Measurements from ENCODE around the gene LTBP1. TPM values are rescaled to one million over a fixed set of nuclear protein-coding genes. Genes with fewer than 3 reads are reported as not detected.

The LTBP1 gene
- total RNA-seq, 2 experiments from 2014 or later: 0.19 to 0.23 TPM

- H3K36me3 Mint-ChIP-seq: no peaks in the 10 kb centered on the region
- ATAC-seq (ENCODE audit: low read depth) (no peak), DNase-seq (no peak)
- H3K27me3 Mint-ChIP-seq: peaks cover 6% of the 10 kb centered on the region
- H3K4me3 Mint-ChIP-seq: no peak overlapping the region
- POLR2A ChIA-PET: no interaction called here
- H3K9me3 Mint-ChIP-seq: no peaks in the 10 kb centered on the region
- no peak overlapping the region for H3K27ac Mint-ChIP-seq
- H3K4me1 Mint-ChIP-seq: no peaks in the 10 kb centered on the region
Measured at GRCh38 chr2:33059471-33060156, 112.9 kb downstream of the LTBP1 start.

GRCh38 chr2:33060405-33060804 lies 113.7 kb downstream of the LTBP1 start:
- H3K27ac Mint-ChIP-seq: no peak overlapping the region
- H3K27me3 Mint-ChIP-seq: peaks cover 8% of the 10 kb centered on the region
- DNase-seq (no peak), ATAC-seq (ENCODE audit: low read depth) (no peak)
- POLR2A ChIA-PET: no interaction called here
- no peak overlapping the region for H3K4me3 Mint-ChIP-seq
- no peaks in the 10 kb centered on the region for H3K4me1 Mint-ChIP-seq
- no peaks in the 10 kb centered on the region for H3K36me3 Mint-ChIP-seq
- H3K9me3 Mint-ChIP-seq: no peaks in the 10 kb centered on the region

- Mint-ChIP-seq H3K4me3 (no peak overlapping the region), H3K27me3 (peaks cover 13% of the 10 kb centered on the region), H3K4me1 (no peaks in the 10 kb centered on the region), H3K9me3 (no peaks in the 10 kb centered on the region), H3K27ac (no peak overlapping the region), H3K36me3 (no peaks in the 10 kb centered on the region)
- DNase-seq (no peak), ATAC-seq (ENCODE audit: low read depth) (no peak)
- POLR2A ChIA-PET: no interaction called here
Measured at GRCh38 chr2:33062665-33063250, 116.0 kb downstream of the LTBP1 start.

DNA sequence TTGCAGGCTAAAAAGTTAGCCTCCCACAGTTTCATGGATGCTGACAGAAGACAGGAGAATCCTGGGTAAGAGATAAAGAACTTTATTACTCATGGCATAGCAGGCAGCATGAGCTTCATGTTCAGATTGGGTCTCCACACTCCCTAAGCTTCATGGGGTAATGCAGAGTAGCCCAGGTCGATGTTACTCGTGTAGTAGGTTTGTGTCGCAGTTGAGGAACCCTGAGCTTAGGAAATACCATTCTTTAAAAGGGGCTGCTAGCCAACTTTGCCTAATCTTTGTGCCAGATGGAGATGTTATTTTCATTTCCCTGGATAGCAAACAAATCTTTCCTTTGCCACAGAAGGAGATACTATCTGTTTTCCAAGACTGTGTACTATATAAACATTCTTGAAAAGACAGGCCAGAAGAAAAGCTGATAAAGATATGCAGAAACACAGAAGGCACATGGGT lies 117.6 kb downstream of the LTBP1 start:
- Mint-ChIP-seq H3K4me3 (no peak overlapping the region), H3K36me3 (no peaks in the 10 kb centered on the region), H3K9me3 (no peaks in the 10 kb centered on the region), H3K27ac (no peak overlapping the region), H3K27me3 (peaks cover 14% of the 10 kb centered on the region), H3K4me1 (no peaks in the 10 kb centered on the region)
- ATAC-seq (ENCODE audit: low read depth): no peak
- POLR2A ChIA-PET: no interaction called here
- no peak for DNase-seq

GRCh38 chr2:33067598-33067997 lies 120.8 kb downstream of the LTBP1 start:
- H3K4me1 Mint-ChIP-seq: no peaks in the 10 kb centered on the region
- peaks cover 13% of the 10 kb centered on the region for H3K27me3 Mint-ChIP-seq
- H3K27ac Mint-ChIP-seq: no peak overlapping the region
- H3K36me3 Mint-ChIP-seq: no peaks in the 10 kb centered on the region
- DNase-seq (no peak), ATAC-seq (ENCODE audit: low read depth) (no peak)
- no peak overlapping the region for H3K4me3 Mint-ChIP-seq
- H3K9me3 Mint-ChIP-seq: no peaks in the 10 kb centered on the region
- POLR2A ChIA-PET: no interaction called here

- Mint-ChIP-seq H3K36me3 (no peaks in the 10 kb centered on the region), H3K9me3 (no peaks in the 10 kb centered on the region), H3K27ac (no peak overlapping the region), H3K4me3 (no peak overlapping the region), H3K27me3 (peaks cover 11% of the 10 kb centered on the region), H3K4me1 (no peaks in the 10 kb centered on the region)
- POLR2A ChIA-PET: no interaction called here
- ATAC-seq (ENCODE audit: low read depth) (no peak), DNase-seq (no peak)
Measured at GRCh38 chr2:33068261-33068660, 121.5 kb downstream of the LTBP1 start.

DNA sequence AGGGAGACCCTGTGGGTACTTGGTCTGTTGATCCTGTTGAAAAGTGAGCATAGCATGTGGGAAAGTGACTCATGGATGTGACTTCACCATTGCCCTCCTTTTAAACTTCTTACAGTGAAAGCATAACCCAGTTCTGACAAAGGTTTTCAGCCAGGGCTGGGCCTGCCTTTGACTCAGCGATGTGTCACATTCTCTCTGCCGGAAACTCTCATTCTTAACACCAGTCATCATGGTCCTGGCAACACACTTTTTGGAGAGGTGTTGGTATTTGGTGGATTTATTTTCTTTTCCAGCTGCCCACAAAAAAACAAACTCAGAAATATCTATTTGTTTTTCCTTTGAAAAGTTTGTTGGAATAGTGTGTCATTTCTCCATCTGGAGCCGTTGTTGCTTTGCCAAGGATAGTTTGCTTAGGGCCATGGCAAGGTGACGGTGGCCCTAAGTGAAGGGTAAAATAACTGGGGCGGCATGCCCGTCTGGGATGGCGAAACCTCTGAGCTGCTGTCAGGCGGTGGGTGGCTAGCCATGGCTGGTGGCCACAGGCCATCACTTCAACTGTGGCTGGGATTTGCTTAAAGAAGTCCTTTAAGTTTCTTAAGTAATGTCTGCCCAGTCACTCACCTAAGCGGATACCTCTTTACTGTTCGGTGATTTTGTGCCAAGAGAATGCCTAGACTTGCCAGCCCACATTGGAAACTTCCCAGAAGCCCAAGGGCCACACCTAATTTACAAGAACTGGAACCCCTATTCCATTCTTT lies 123.3 kb downstream of the LTBP1 start:
- POLR2A ChIA-PET: no interaction called here
- H3K36me3 Mint-ChIP-seq: no peaks in the 10 kb centered on the region
- DNase-seq (no peak), ATAC-seq (ENCODE audit: low read depth) (no peak)
- no peaks in the 10 kb centered on the region for H3K4me1 Mint-ChIP-seq
- no peaks in the 10 kb centered on the region for H3K9me3 Mint-ChIP-seq
- no peak overlapping the region for H3K27ac Mint-ChIP-seq
- H3K27me3 Mint-ChIP-seq: peaks cover 10% of the 10 kb centered on the region
- no peak overlapping the region for H3K4me3 Mint-ChIP-seq

DNA sequence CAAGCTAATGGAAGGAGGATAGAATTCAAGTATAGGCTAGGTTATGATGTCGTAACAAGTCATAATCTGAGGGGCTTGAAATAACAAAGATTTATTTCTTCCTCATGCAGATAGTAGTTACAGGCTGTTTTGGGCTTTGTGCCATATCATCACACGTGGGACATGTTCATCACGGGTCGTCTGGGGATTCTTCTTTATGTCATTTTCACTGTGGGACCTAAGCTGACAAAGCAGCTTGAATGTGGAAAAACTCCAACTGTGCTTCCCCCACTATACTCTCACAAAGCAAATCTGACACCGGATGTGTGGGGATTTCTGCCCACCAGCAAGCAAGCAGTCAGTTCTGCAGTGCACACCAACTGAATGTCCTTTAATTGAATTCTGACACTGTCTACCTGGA lies 124.8 kb downstream of the LTBP1 start:
- Mint-ChIP-seq H3K4me1 (no peaks in the 10 kb centered on the region), H3K36me3 (no peaks in the 10 kb centered on the region), H3K9me3 (no peaks in the 10 kb centered on the region), H3K27me3 (peaks cover 4% of the 10 kb centered on the region), H3K27ac (no peak overlapping the region), H3K4me3 (no peak overlapping the region)
- DNase-seq: no peak
- no peak for ATAC-seq (ENCODE audit: low read depth)
- POLR2A ChIA-PET: no interaction called here

DNA sequence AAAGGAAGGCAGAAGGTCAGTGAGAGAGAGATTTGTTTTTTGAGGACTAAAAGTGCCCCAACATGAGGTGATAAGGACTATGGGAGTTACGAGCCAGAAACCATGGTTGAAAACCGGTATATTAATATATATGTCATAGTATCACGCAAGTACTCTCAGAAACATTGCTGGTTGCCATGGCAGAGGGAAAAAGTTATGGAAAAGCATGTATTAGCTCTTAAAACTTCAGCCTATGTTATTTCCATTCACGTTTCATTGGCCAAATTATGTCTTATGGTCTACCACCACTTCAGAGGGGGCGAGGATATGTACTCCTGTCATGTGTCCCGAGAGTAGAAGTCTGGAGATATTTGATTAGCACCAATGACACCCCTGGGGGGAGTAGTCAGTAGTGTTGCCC lies 125.9 kb downstream of the LTBP1 start:
- Mint-ChIP-seq H3K9me3 (no peaks in the 10 kb centered on the region), H3K36me3 (no peaks in the 10 kb centered on the region)
- POLR2A ChIA-PET: no interaction called here

GRCh38 chr2:33073018-33073417 lies 126.3 kb downstream of the LTBP1 start:
- H3K9me3 Mint-ChIP-seq: no peaks in the 10 kb centered on the region
- DNase-seq: no peak
- POLR2A ChIA-PET: no interaction called here
- ATAC-seq (ENCODE audit: low read depth): no peak
- H3K4me1 Mint-ChIP-seq: peaks cover 2% of the 10 kb centered on the region
- H3K36me3 Mint-ChIP-seq: no peaks in the 10 kb centered on the region
- H3K4me3 Mint-ChIP-seq: no peak overlapping the region
- H3K27me3 Mint-ChIP-seq: peaks cover 4% of the 10 kb centered on the region
- no peak overlapping the region for H3K27ac Mint-ChIP-seq

More for the DNA sequence above, 125.9 kb downstream of the LTBP1 start:
- Mint-ChIP-seq H3K27ac (no peak overlapping the region), H3K27me3 (peaks cover 4% of the 10 kb centered on the region), H3K4me3 (no peak overlapping the region), H3K4me1 (no peaks in the 10 kb centered on the region)
- no peak for ATAC-seq (ENCODE audit: low read depth)
- DNase-seq: no peak

GRCh38 chr2:33074197-33074596 lies 127.4 kb downstream of the LTBP1 start:
- Mint-ChIP-seq H3K36me3 (no peaks in the 10 kb centered on the region), H3K4me1 (peaks cover 2% of the 10 kb centered on the region), H3K9me3 (no peaks in the 10 kb centered on the region), H3K27ac (no peak overlapping the region), H3K4me3 (no peak overlapping the region), H3K27me3 (peaks cover 4% of the 10 kb centered on the region)
- POLR2A ChIA-PET: no interaction called here
- ATAC-seq (ENCODE audit: low read depth) (no peak), DNase-seq (no peak)

- H3K27ac Mint-ChIP-seq: no peak overlapping the region
- POLR2A ChIA-PET: no interaction called here
- no peaks in the 10 kb centered on the region for H3K9me3 Mint-ChIP-seq
- peaks cover 2% of the 10 kb centered on the region for H3K4me1 Mint-ChIP-seq
- ATAC-seq (ENCODE audit: low read depth) (no peak), DNase-seq (no peak)
- no peaks in the 10 kb centered on the region for H3K27me3 Mint-ChIP-seq
- H3K36me3 Mint-ChIP-seq: no peaks in the 10 kb centered on the region
- H3K4me3 Mint-ChIP-seq: no peak overlapping the region
Measured at GRCh38 chr2:33077311-33077710, 130.6 kb downstream of the LTBP1 start.

DNA sequence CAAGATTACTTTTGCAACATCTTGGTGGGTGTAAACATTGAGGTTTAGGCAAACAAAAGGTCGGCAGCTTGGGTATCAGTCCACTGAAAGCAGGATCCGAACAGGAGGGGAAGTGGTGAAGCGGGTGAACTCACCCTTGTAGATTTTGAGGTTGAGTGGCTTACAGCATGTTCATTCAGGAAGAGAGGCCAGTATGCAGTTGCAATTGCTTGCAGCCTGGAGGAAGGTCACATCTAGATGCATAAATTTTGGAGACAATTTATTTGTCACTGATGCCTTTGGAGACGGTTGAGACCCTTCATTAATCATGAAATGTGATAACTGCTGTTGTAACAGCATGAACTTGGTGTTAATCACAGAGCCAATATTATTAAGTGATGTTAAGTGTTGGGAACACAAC lies 131.1 kb downstream of the LTBP1 start:
- DNase-seq (no peak), ATAC-seq (ENCODE audit: low read depth) (peak; percentile 52)
- Mint-ChIP-seq H3K27me3 (no peaks in the 10 kb centered on the region), H3K9me3 (no peaks in the 10 kb centered on the region), H3K27ac (no peak overlapping the region), H3K4me3 (no peak overlapping the region), H3K4me1 (peaks cover 2% of the 10 kb centered on the region), H3K36me3 (no peaks in the 10 kb centered on the region)
- POLR2A ChIA-PET: no interaction called here

- Mint-ChIP-seq H3K36me3 (no peaks in the 10 kb centered on the region), H3K4me1 (peaks cover 2% of the 10 kb centered on the region), H3K27me3 (no peaks in the 10 kb centered on the region), H3K4me3 (no peak overlapping the region), H3K27ac (no peak overlapping the region), H3K9me3 (no peaks in the 10 kb centered on the region)
- POLR2A ChIA-PET: no interaction called here
- ATAC-seq (ENCODE audit: low read depth) (no peak), DNase-seq (no peak)
Measured at GRCh38 chr2:33081691-33082090, 134.9 kb downstream of the LTBP1 start.
